GM10266 (cell line): Measurements from ENCODE around the gene NUDT15.
"Not testable (repeated sequence)": the region's sequence is repeated elsewhere in the genome, so short reads cannot be mapped to it uniquely, and the experiment has no call there.

ENCODE experiments used
- DNase-seq: peaks from one replicate; pipeline ENCODE4 v3.0.0; 2012; ENCODE audit errors: extremely low spot score
- TF ChIP-seq, protein P1 (sequence below): IDR thresholded peaks from 2 replicates; pipeline ENCODE4 v1.5.1; 2012; ENCODE audit warnings: mild to moderate bottlenecking, low read depth; ENCODE audit not compliant: control insufficient read depth, insufficient read depth; ENCODE audit errors: missing control alignments

Gene NUDT15

DNA sequence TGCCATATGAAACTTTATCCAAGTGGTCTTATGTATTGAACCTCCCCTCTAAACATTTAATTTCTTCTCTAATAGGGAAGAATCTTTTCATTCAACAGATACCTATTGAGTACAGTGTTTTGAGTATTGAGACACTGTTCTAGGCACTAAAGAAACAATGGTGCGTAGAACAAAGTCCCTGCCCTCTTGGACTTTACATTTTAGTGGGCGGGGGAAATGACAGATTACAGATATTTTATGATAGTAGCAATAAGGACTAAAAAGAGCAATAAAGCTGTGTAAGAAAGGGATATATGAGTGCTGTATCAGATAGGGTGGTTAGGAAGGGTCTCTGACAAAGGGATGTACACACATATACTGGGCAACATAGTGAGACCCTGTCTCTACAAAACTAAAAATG, 5.4 kb downstream of the NUDT15 start:
- TF ChIP-seq, protein P1, sequence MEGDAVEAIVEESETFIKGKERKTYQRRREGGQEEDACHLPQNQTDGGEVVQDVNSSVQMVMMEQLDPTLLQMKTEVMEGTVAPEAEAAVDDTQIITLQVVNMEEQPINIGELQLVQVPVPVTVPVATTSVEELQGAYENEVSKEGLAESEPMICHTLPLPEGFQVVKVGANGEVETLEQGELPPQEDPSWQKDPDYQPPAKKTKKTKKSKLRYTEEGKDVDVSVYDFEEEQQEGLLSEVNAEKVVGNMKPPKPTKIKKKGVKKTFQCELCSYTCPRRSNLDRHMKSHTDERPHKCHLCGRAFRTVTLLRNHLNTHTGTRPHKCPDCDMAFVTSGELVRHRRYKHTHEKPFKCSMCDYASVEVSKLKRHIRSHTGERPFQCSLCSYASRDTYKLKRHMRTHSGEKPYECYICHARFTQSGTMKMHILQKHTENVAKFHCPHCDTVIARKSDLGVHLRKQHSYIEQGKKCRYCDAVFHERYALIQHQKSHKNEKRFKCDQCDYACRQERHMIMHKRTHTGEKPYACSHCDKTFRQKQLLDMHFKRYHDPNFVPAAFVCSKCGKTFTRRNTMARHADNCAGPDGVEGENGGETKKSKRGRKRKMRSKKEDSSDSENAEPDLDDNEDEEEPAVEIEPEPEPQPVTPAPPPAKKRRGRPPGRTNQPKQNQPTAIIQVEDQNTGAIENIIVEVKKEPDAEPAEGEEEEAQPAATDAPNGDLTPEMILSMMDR, result no peak

DNA sequence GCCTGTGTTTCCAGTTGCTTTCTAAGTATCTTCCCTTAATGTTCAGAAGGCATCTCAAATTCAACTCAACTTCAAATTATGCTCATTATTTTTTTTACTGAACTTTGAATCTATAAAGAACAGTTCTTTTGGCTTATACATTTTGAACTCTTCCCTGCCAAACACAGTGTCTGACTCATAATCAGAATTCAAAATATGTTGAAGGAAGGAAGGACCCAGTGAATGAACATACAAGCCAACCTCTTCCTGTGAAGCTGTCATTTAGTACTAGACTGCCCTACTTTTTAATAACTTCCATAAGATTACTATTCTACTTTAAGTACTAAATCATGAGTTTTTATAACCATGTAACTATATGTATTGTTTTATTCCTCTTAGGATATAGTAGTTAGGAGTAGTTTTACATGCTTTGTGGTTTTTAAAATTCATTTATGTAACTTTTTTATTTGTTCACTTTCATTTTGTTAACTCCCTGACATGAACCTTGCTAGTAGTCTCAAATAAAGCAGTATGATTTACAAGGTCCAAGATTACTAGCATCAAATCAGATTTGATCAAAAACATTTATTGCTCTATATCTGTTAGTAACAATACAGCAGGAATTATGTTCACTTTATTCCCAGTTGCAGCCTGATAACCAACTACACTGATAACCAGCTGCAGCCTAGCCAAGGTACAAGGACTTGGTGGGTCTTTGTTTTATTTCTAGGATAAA, 6.4 kb downstream of the NUDT15 start:
- no peak for DNase-seq
- TF ChIP-seq, protein P1, result no peak

More for the DNA sequence above, 5.4 kb downstream of the NUDT15 start:
- DNase-seq, result no peak

GRCh38 chr13:48050550-48050949, 13.0 kb downstream of the NUDT15 start:
- TF ChIP-seq, protein P1, result no peak
- no peak for DNase-seq

- DNase-seq, result no peak
- TF ChIP-seq, protein P1, result no peak
Measured at GRCh38 chr13:48054601-48055000, 17.1 kb downstream of the NUDT15 start.

DNA sequence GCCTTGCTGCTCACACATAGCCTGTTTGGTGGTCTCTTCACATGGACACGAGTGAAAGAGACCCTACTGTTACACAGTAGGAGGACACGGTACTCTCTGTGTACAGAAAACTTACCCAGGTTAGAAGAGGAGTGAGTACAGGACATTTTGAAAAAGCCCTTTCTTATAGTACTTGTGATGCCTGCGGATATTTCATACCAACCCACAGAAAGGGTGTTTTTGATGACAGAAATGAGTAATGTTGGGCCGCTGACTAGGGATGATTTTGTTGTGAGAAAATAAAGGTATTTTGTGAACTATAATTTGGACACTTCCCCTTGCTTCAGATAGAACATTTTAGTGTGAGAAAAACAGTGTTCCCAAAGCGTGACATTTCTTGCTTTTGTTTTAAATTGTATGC, 18.2 kb downstream of the NUDT15 start:
- DNase-seq, result no peak
- TF ChIP-seq, protein P1, result no peak

DNA sequence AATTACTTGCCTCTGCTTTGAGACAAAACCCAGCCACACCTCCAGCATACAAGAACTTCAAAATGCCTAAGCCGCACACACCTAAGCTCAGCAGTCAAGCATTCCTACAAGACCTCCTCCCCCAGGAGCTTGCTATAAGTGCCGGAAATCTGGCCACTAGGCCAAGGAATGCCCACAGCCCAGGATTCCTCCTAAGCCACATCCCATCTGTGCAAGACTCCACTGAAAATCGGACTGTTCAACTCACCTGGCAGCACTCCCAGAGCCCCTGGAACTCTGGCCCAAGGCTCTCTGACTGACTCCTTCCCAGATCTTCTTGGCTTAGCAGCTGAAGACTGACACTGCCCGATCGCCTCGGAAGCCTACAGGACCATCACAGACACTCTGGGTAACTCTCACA, 21.0 kb downstream of the NUDT15 start:
- DNase-seq, result not testable (repeated sequence)

- DNase-seq, result not testable (repeated sequence)
Measured at GRCh38 chr13:48059951-48060350, 22.4 kb downstream of the NUDT15 start.

DNA sequence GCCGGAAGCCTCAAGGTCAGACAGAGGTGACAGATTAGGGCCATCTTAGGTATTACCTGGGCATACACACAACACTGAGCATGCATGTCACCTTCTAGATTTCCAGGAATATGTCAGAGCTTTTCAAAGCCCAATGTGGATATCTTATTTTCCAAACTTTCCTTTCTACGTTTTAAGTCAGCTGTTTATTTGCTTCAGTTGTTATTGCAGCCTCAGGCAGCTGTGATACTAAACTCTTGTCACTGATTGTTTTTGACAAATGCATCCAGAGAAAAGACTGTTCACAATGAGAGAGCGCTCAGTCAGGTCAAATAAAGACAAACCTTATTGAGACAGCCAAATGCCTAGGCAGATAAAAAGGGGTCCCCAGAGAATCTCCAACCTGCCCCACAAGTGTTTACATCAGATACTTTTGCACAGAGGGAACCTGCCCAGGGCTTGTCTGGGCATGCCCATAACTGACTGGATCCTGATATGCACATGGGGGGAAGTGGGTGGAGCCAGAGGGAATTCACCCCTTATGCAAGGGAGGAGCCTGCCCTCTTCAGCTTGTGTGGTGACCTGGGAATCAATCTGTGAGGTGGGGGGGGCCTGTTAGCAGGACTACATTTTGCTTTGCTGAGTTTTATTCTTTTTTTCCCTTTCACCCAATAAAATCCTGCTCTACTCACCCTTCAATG, 28.9 kb downstream of the NUDT15 start:
- no peak for DNase-seq
- TF ChIP-seq, protein P1, result no peak
